Gastrocnemius medialis (tissue), 4 donors: ENCODE measurements around the gene DIO1.

Source experiments
- CTCF ChIP-seq, 5 experiments: fragments of 450-650 bp in 3 of 5; fragments of 200-600 bp in 2 of 5; sonication (generic) in 2 of 5; IDR thresholded peaks in 4 of 5; conservative IDR thresholded peaks in 1 of 5; 1 replicate in 4 of 5; 2 replicates in 1 of 5; pipeline ENCODE4 v1.5.1; 2016 to 2019; ENCODE audit warnings: antibody characterized with exemption in 5 of 5, mild to moderate bottlenecking in 3 of 5, moderate library complexity in 3 of 5
- POLR2A ChIP-seq, 2 donors: fragments of 450-650 bp; IDR thresholded peaks; one replicate each; pipeline ENCODE4 v1.6.1; 2017; ENCODE audit warnings: antibody characterized with exemption in 2 of 2, mild to moderate bottlenecking in 2 of 2, moderate library complexity in 2 of 2

GRCh38 chr1:53949023-53949990 lies 55.3 kb downstream of the DIO1 start:
- TF ChIP-seq CTCF (IDR thresholded peaks at IDR 0.05 in 4 of 5, conservative IDR thresholded peaks at IDR 0.05 in 1 of 5) (peak; percentile 12 to 56 (median 42)), POLR2A (IDR thresholded peaks at IDR 0.05) (no peak)
